K562 (cell line): ENCODE results near the gene CAPS. TPM values are rescaled to one million over a fixed set of nuclear protein-coding genes. Genes with fewer than 3 reads are reported as not detected.

Experiments
- BDP1 ChIP-seq: IDR thresholded peaks from 3 replicates; pipeline ENCODE4 v1.6.1; 2011; ENCODE audit not compliant: insufficient read length, insufficient read depth
- FOXJ3 ChIP-seq: sonication (generic); formaldehyde crosslinking; IDR thresholded peaks from 2 replicates; pipeline ENCODE4 v1.4.0; 2020; ENCODE audit warnings: mild to moderate bottlenecking, missing genetic modification reagents
- GATA2 ChIP-seq: sonication (generic); formaldehyde crosslinking; IDR thresholded peaks from 2 replicates; pipeline ENCODE4 v1.4.0; 2020; ENCODE audit warnings: mild to moderate bottlenecking, missing genetic modification reagents
- LARP7 ChIP-seq: fragments of 450-650 bp; IDR thresholded peaks from 2 replicates; pipeline ENCODE4 v1.6.1; 2016
- LCOR ChIP-seq: sonication (generic); formaldehyde crosslinking; IDR thresholded peaks from 2 replicates; pipeline ENCODE4 v1.8.0; 2022; ENCODE audit warnings: mild to moderate bottlenecking, missing genetic modification reagents
- NONO ChIP-seq, 2 experiments: fragments of 200-400 bp in 1 of 2; fragments of 450-650 bp in 1 of 2; formaldehyde crosslinking in 1 of 2; IDR thresholded peaks; 2 replicates each; pipeline ENCODE4 v1.6.1; 2017; ENCODE audit warnings: low read depth in 2 of 2, mild to moderate bottlenecking in 2 of 2, moderate library complexity in 2 of 2, low read length in 1 of 2
- NR4A1 ChIP-seq, 2 experiments: fragments of 250-450 bp in 1 of 2; fragments of 450-650 bp in 1 of 2; sonication (Bioruptor Pico) in 1 of 2; IDR thresholded peaks; 2 replicates each; pipeline versions ENCODE4 v1.4.0 to v1.6.1; 2016 to 2020; ENCODE audit warnings: mild to moderate bottlenecking in 2 of 2, missing compliant biosample characterization in 1 of 2, missing genetic modification characterization in 1 of 2, moderate library complexity in 1 of 2
- SIRT6 ChIP-seq: IDR thresholded peaks from one replicate; pipeline ENCODE4 v1.6.1; 2012; ENCODE audit warnings: low read depth, mild to moderate bottlenecking, control low read depth, inconsistent platforms, low read length, moderate library complexity
- TSC22D4 ChIP-seq: fragments of 450-650 bp; IDR thresholded peaks from 2 replicates; pipeline ENCODE4 v1.6.1; 2016; ENCODE audit warnings: missing genetic modification characterization, missing biosample characterization, control low read depth
- ZNF140 ChIP-seq: fragments of 250-450 bp; sonication (Bioruptor Pico); IDR thresholded peaks from 2 replicates; pipeline ENCODE4 v1.8.0; 2021; ENCODE audit warnings: moderate library complexity, mild to moderate bottlenecking, inconsistent platforms
- ZNF146 ChIP-seq: IDR thresholded peaks from one replicate; pipeline ENCODE4 v1.6.1; 2018; ENCODE audit warnings: missing compliant biosample characterization; ENCODE audit not compliant: unreplicated experiment
- polyA plus RNA-seq, 8 experiments: library from polyadenylated mRNA; depleted of rRNA in 4 of 8; stranded (reverse) in 5 of 8; unstranded in 3 of 8; fragments of >200 nt; fragmentation: Nextera tagmentation in 2 of 8; fragmentation: Illumina TruSeq in 1 of 8; extraction: Ambion mirVana in 2 of 8; extraction: Trizol in 1 of 8; gene quantifications; 2 replicates each; pipeline versions ENCODE4 v1.2.1 to v1.2.3, GENCODE V29; 2011 to 2014; ENCODE audit warnings: inconsistent platforms in 1 of 8, missing spikeins in 1 of 8
- total RNA-seq, 7 experiments: library from RNA; depleted of rRNA in 6 of 7; stranded (reverse); fragments of >200 nt in 6 of 7; fragmentation: Illumina TruSeq in 2 of 7; extraction: Trizol in 2 of 7; gene quantifications; 2 replicates each; pipeline versions ENCODE4 v1.2.1 to v1.2.3, GENCODE V29; 2011 to 2021; ENCODE audit warnings: low replicate concordance in 1 of 7
- TF ChIP-seq, protein P1 (sequence below): fragments of 450-650 bp; IDR thresholded peaks from 2 replicates; pipeline ENCODE4 v1.6.1; 2016; ENCODE audit warnings: missing biosample characterization, missing genetic modification characterization
- TF ChIP-seq, protein P2 (sequence below): fragments of 450-650 bp; formaldehyde crosslinking; IDR thresholded peaks from 2 replicates; pipeline ENCODE4 v1.4.0; 2022; ENCODE audit warnings: missing genetic modification characterization
- TF ChIP-seq, protein P3 (sequence below): fragments of 250-450 bp; sonication (Bioruptor Pico); IDR thresholded peaks from 2 replicates; pipeline ENCODE4 v1.9.0; 2021; ENCODE audit warnings: mild to moderate bottlenecking
- TF ChIP-seq, protein P4 (sequence below): fragments of 250-450 bp; sonication (Bioruptor Pico); IDR thresholded peaks from 2 replicates; pipeline ENCODE4 v1.5.1; 2021; ENCODE audit warnings: mild to moderate bottlenecking
- TF ChIP-seq, protein P5 (sequence below): fragments of 450-650 bp; IDR thresholded peaks from 2 replicates; pipeline ENCODE4 v1.6.1; 2017; ENCODE audit warnings: antibody characterized with exemption, mild to moderate bottlenecking
- TF ChIP-seq, protein P6 (sequence below): fragments of 250-450 bp; sonication (Bioruptor Pico); IDR thresholded peaks from 2 replicates; pipeline ENCODE4 v1.8.0; 2021; ENCODE audit warnings: moderate library complexity, mild to moderate bottlenecking, inconsistent platforms

CAPS gene
- total and polyA plus RNA-seq, 9 of the 15 experiments (the other 6 are each of a cell fraction or from before 2014, with no cell fraction given), result 0.15 to 4.0 (median 0.91) TPM

DNA sequence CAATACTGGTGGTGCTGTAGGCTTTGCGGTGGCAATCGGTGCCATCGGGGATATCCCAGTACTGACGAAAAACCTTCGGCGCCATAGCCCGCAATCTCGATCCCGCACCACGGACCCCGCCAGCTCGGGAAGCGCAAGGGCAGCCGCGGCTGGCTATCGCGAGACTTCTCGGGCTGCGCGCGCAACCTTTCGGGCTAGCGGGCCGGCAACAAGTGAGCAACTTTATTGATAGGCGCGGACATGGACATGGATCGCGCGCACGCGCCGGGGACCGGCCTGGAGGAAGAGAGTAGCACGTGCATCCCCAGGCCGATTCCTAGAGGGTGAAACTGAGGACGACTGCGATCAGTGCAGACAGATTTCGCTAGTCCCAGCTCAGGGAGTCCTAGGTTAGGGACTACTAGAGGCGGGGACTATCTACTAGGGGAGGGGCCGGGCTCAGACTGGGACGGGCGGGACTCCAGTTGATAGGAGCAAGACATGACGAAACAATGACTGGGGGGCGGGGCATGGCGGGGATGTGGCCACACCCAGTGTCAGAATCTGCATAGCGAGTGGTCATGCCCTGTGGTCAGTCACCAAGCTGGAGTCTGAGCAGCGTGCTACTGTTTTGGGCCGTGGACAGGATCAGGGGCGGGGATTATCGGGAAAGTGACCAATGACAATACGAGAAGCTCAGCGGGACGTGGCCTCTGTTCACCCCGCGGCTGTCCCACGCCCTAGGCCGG lies 10.3 kb upstream of the CAPS start, which contains the start of gene NDUFA11 (continued):
- TF ChIP-seq, protein P1, sequence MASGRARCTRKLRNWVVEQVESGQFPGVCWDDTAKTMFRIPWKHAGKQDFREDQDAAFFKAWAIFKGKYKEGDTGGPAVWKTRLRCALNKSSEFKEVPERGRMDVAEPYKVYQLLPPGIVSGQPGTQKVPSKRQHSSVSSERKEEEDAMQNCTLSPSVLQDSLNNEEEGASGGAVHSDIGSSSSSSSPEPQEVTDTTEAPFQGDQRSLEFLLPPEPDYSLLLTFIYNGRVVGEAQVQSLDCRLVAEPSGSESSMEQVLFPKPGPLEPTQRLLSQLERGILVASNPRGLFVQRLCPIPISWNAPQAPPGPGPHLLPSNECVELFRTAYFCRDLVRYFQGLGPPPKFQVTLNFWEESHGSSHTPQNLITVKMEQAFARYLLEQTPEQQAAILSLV (tag), result no peak
- TF ChIP-seq, protein P2, sequence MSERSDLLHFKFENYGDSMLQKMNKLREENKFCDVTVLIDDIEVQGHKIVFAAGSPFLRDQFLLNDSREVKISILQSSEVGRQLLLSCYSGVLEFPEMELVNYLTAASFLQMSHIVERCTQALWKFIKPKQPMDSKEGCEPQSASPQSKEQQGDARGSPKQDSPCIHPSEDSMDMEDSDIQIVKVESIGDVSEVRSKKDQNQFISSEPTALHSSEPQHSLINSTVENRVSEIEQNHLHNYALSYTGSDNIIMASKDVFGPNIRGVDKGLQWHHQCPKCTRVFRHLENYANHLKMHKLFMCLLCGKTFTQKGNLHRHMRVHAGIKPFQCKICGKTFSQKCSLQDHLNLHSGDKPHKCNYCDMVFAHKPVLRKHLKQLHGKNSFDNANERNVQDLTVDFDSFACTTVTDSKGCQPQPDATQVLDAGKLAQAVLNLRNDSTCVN (CRISPR knock-in tag), result no peak
- TF ChIP-seq NR4A1 (CRISPR knock-in tag; IDR thresholded peaks at IDR 0.05) (no peak), NR4A1 (tag; IDR thresholded peaks at IDR 0.05) (0 out of 2 replicates have a peak, but pooled peaks have one; percentile 64), ZNF146 (CRISPR knock-in tag) (no peak), BDP1 (no peak), LARP7 (no peak), SIRT6 (no peak), FOXJ3 (CRISPR knock-in tag) (no peak), LCOR (CRISPR knock-in tag) (peak; percentile 85), TSC22D4 (no peak), NONO (IDR thresholded peaks at IDR 0.05; ENCODE audit: low read depth in 2 of 2, low read length in 1 of 2) (0 out of 4 replicates have a peak, but pooled peaks of 1 of the 2 experiments have one; percentile 67), GATA2 (CRISPR knock-in tag) (no peak), ZNF140 (no peak)
- TF ChIP-seq, protein P3, sequence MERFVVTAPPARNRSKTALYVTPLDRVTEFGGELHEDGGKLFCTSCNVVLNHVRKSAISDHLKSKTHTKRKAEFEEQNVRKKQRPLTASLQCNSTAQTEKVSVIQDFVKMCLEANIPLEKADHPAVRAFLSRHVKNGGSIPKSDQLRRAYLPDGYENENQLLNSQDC (CRISPR knock-in tag), result no peak
- TF ChIP-seq, protein P4, sequence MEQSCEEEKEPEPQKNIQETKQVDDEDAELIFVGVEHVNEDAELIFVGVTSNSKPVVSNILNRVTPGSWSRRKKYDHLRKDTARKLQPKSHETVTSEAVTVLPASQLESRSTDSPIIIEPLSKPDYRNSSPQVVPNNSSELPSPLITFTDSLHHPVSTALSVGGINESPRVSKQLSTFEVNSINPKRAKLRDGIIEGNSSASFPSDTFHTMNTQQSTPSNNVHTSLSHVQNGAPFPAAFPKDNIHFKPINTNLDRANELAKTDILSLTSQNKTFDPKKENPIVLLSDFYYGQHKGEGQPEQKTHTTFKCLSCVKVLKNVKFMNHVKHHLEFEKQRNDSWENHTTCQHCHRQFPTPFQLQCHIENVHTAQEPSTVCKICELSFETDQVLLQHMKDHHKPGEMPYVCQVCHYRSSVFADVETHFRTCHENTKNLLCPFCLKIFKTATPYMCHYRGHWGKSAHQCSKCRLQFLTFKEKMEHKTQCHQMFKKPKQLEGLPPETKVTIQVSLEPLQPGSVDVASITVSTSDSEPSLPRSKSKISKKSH (CRISPR knock-in tag), result no peak
- TF ChIP-seq, protein P5, sequence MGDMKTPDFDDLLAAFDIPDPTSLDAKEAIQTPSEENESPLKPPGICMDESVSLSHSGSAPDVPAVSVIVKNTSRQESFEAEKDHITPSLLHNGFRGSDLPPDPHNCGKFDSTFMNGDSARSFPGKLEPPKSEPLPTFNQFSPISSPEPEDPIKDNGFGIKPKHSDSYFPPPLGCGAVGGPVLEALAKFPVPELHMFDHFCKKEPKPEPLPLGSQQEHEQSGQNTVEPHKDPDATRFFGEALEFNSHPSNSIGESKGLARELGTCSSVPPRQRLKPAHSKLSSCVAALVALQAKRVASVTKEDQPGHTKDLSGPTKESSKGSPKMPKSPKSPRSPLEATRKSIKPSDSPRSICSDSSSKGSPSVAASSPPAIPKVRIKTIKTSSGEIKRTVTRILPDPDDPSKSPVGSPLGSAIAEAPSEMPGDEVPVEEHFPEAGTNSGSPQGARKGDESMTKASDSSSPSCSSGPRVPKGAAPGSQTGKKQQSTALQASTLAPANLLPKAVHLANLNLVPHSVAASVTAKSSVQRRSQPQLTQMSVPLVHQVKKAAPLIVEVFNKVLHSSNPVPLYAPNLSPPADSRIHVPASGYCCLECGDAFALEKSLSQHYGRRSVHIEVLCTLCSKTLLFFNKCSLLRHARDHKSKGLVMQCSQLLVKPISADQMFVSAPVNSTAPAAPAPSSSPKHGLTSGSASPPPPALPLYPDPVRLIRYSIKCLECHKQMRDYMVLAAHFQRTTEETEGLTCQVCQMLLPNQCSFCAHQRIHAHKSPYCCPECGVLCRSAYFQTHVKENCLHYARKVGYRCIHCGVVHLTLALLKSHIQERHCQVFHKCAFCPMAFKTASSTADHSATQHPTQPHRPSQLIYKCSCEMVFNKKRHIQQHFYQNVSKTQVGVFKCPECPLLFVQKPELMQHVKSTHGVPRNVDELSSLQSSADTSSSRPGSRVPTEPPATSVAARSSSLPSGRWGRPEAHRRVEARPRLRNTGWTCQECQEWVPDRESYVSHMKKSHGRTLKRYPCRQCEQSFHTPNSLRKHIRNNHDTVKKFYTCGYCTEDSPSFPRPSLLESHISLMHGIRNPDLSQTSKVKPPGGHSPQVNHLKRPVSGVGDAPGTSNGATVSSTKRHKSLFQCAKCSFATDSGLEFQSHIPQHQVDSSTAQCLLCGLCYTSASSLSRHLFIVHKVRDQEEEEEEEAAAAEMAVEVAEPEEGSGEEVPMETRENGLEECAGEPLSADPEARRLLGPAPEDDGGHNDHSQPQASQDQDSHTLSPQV, result no peak
- TF ChIP-seq, protein P6, sequence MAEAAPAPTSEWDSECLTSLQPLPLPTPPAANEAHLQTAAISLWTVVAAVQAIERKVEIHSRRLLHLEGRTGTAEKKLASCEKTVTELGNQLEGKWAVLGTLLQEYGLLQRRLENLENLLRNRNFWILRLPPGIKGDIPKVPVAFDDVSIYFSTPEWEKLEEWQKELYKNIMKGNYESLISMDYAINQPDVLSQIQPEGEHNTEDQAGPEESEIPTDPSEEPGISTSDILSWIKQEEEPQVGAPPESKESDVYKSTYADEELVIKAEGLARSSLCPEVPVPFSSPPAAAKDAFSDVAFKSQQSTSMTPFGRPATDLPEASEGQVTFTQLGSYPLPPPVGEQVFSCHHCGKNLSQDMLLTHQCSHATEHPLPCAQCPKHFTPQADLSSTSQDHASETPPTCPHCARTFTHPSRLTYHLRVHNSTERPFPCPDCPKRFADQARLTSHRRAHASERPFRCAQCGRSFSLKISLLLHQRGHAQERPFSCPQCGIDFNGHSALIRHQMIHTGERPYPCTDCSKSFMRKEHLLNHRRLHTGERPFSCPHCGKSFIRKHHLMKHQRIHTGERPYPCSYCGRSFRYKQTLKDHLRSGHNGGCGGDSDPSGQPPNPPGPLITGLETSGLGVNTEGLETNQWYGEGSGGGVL (CRISPR knock-in tag), result no peak
